K562 (cell line): Measurements from ENCODE around the gene TPD52L2. TPM values are rescaled to one million over a fixed set of nuclear protein-coding genes. Genes with fewer than 3 reads are reported as not detected.

Experiments used
- ATAC-seq: fragments of 200-7000 bp; cut with Tn5 transposase; 3 replicates; pipeline ENCODE4 v1.9.1; 2020; ENCODE audit warnings: moderate library complexity
- BruUV-seq: library from RNA; stranded (reverse); fragments of 400-500 nt; replicated peaks from 2 replicates; lab custom pipeline; 2021; lab: Mats Ljungman, UMichigan
- CTCF ChIA-PET: fragments of 300-600 bp; formaldehyde crosslinking; extraction: SDS; loops from one replicate; lab custom pipeline; 2021; ENCODE audit warnings: low intra/inter-chr PET ratio; lab: Yijun Ruan, JAX
- POLR2A ChIA-PET: fragments of 300-600, 350-650 bp; sonication (Branson Sonifier 250); formaldehyde crosslinking; extraction: SDS; loops from one replicate; lab custom pipeline; 2021; ENCODE audit warnings: antibody characterized with exemption, inconsistent platforms; lab: Yijun Ruan, JAX
- DNase-seq, 4 experiments: peaks; one replicate each; pipeline versions ENCODE4 v3.0.0 to v3.0.0-alpha.2; 2011 to 2018; ENCODE audit warnings: low spot score in 3 of 4, mixed read lengths in 3 of 4; ENCODE audit errors: extremely low read depth in 1 of 4
- FAIRE-seq: peaks from 2 replicates; lab custom pipeline; 2011; peaks lifted over from hg19 to GRCh38; lab: Jason Lieb, UNC
- H2AFZ ChIP-seq: 2 replicates; pipeline ENCODE4 v1.6.0; 2011; ENCODE audit warnings: low read depth, low read length, control low read depth, inconsistent platforms
- H3K27ac ChIP-seq: fragments of 200-600 bp; 3 replicates; pipeline ENCODE4 v1.8.0; 2011; ENCODE audit warnings: low read depth, mild to moderate bottlenecking, control low read depth, inconsistent platforms, low read length, moderate library complexity, mixed read lengths; ENCODE audit errors: extremely low read depth
- H3K27me3 ChIP-seq, 2 experiments: fragments of 300-600 bp in 1 of 2; 2 replicates in 1 of 2; 3 replicates in 1 of 2; pipeline versions ENCODE4 v1.6.0 to v1.8.0; 2011; ENCODE audit warnings: inconsistent platforms in 2 of 2, low read length in 2 of 2, mild to moderate bottlenecking in 1 of 2, mixed read lengths in 1 of 2, moderate library complexity in 1 of 2; ENCODE audit not compliant: control insufficient read depth in 2 of 2, insufficient read depth in 2 of 2
- H3K36me3 ChIP-seq: fragments of 300-600 bp; 3 replicates; pipeline ENCODE4 v1.8.0; 2011; ENCODE audit warnings: mild to moderate bottlenecking, low read length, inconsistent platforms; ENCODE audit not compliant: control insufficient read depth, insufficient read depth
- H3K4me1 ChIP-seq, 2 experiments: fragments of 200-600 bp in 1 of 2; replicated peaks in 1 of 2; 2 replicates in 1 of 2; 3 replicates in 1 of 2; pipeline versions ENCODE4 v1.5.1 to v1.8.0; 2011; ENCODE audit warnings: inconsistent platforms in 2 of 2, low read length in 2 of 2, mild to moderate bottlenecking in 1 of 2, mixed read lengths in 1 of 2, moderate library complexity in 1 of 2; ENCODE audit not compliant: control insufficient read depth in 2 of 2, insufficient read depth in 2 of 2
- H3K4me2 ChIP-seq: 2 replicates; pipeline ENCODE4 v1.6.1; 2011; ENCODE audit warnings: low read length, control low read depth, inconsistent platforms, mixed read lengths; ENCODE audit not compliant: insufficient read depth
- H3K4me3 ChIP-seq: fragments of 200-600 bp; sonication (generic), shearing (Covaris generic); 2 replicates; pipeline ENCODE4 v1.5.1; 2016; ENCODE audit warnings: control low read depth, inconsistent platforms
- H3K79me2 ChIP-seq: fragments of 200-600 bp; 3 replicates; pipeline ENCODE4 v1.8.0; 2011; ENCODE audit warnings: low read length, inconsistent platforms; ENCODE audit not compliant: control insufficient read depth, insufficient read depth
- H3K9ac ChIP-seq, 2 experiments: 2 replicates each; pipeline versions ENCODE4 v1.6.0 to v1.6.1; 2011; ENCODE audit warnings: low read depth in 2 of 2, low read length in 2 of 2, control low read depth in 1 of 2, inconsistent platforms in 1 of 2, mild to moderate bottlenecking in 1 of 2, mixed read lengths in 1 of 2; ENCODE audit not compliant: insufficient read depth in 1 of 2
- H3K9me1 ChIP-seq: one replicate; pipeline ENCODE4 v1.6.0; 2011; ENCODE audit warnings: inconsistent platforms, mild to moderate bottlenecking, low read length, moderate library complexity; ENCODE audit not compliant: control insufficient read depth, insufficient read depth
- H3K9me3 ChIP-seq: replicated peaks from 2 replicates; pipeline ENCODE4 v1.5.1; 2011; ENCODE audit warnings: low read depth, low read length, inconsistent platforms; ENCODE audit not compliant: control insufficient read depth, insufficient read depth
- H4K20me1 ChIP-seq: replicated peaks from 2 replicates; pipeline ENCODE4 v1.6.1; 2011; ENCODE audit warnings: low read length, inconsistent platforms, mixed read lengths; ENCODE audit not compliant: control insufficient read depth, insufficient read depth
- MYC ChIP-seq, 2 experiments: fragments of 250-450 bp in 1 of 2; sonication (Bioruptor Pico) in 1 of 2; IDR thresholded peaks; 2 replicates each; pipeline versions ENCODE4 v1.5.1 to v1.6.1; 2012 to 2021; ENCODE audit warnings: low read depth in 2 of 2, borderline replicate concordance in 1 of 2, improper control_type of control experiment in 1 of 2, low read length in 1 of 2, mild to moderate bottlenecking in 1 of 2, moderate library complexity in 1 of 2
- SPI1 ChIP-seq: IDR thresholded peaks from 2 replicates; pipeline ENCODE4 v1.6.1; 2011; ENCODE audit warnings: low read depth, low read length, control low read depth, borderline replicate concordance
- TCF3 ChIP-seq: sonication (generic); formaldehyde crosslinking; IDR thresholded peaks from 2 replicates; pipeline ENCODE4 v1.4.0; 2020; ENCODE audit warnings: mild to moderate bottlenecking, missing genetic modification reagents
- WGBS: fragments of 100-300 bp; shearing (Covaris generic); methylation state at CpG from one replicate; pipeline ENCODE4 v1.1.6; 2016; ENCODE audit warnings: low coverage, mixed read lengths; ENCODE audit not compliant: insufficient coverage; ENCODE audit errors: missing lambda C conversion rate; 5-methylcytosine and 5-hydroxymethylcytosine counted together
- in situ Hi-C: fragments of 300-500 bp; cut with MboI; formaldehyde crosslinking; loops from 4 replicates; pipeline ENCODE4 v1.15.0; 2018; ENCODE audit warnings: inconsistent platforms, mixed read lengths
- intact Hi-C: fragments of 100-400 bp; cut with micrococcal nuclease; formaldehyde crosslinking; loops from 2 replicates; pipeline ENCODE4 v1.14.2; 2022
- polyA plus RNA-seq, 8 experiments: library from polyadenylated mRNA; depleted of rRNA in 4 of 8; stranded (reverse) in 5 of 8; unstranded in 3 of 8; fragments of >200 nt; fragmentation: Nextera tagmentation in 2 of 8; fragmentation: Illumina TruSeq in 1 of 8; extraction: Ambion mirVana in 2 of 8; extraction: Trizol in 1 of 8; gene quantifications; 2 replicates each; pipeline versions ENCODE4 v1.2.1 to v1.2.3, GENCODE V29; 2011 to 2014; ENCODE audit warnings: inconsistent platforms in 1 of 8, missing spikeins in 1 of 8
- total RNA-seq, 7 experiments: library from RNA; depleted of rRNA in 6 of 7; stranded (reverse); fragments of >200 nt in 6 of 7; fragmentation: Illumina TruSeq in 2 of 7; extraction: Trizol in 2 of 7; gene quantifications; 2 replicates each; pipeline versions ENCODE4 v1.2.1 to v1.2.3, GENCODE V29; 2011 to 2021; ENCODE audit warnings: low replicate concordance in 1 of 7
- TF ChIP-seq, protein P1 (sequence below): IDR thresholded peaks from 2 replicates; pipeline ENCODE4 v1.6.1; 2012; ENCODE audit warnings: low read depth, low read length, improper control_type of control experiment, borderline replicate concordance

TPD52L2 gene
- total and polyA plus RNA-seq, 9 of the 15 experiments (the other 6 are each of a cell fraction or from before 2014, with no cell fraction given) = 1.9 to 117 (median 74.6) TPM

DNA sequence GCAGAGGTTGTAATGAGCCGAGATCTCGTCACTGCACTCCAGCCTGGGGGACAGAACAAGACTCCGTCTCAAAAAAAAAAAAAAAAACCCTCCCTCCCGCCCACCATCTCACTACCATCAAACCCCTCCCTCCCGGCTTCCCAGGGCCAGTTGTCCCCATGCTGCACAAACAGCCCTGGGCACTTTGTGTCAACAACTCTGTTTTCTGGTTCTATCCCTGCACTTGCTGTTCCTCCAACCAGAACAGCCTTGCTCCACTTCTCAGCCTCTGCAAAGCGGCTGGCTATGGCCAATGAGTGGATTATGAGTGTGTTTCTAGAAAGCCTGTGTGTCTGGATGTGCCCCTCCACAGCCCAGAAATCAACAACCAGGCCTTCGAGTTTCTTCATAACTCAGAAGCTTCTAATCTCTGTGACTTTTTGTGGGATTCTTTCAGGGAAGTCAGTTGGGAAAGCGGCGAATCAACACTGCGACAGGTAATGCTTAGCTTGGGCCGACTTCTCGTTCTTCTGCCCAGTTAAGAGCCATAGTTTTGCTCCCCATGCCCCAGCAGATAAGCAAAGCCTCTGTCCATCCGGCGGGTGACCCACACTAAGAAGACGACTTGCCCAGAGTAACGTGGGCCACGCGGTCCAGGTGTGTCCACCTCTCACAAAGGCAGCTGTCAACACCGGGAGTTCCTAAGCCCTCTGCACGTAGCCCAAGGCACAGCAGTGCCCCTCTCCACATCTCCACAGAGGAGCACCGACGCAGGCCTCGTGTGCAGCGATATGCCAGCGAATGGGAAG, 39.5 kb upstream of the TPD52L2 start:
- H3K9ac ChIP-seq = no peak overlapping the region
- no peaks in the 10 kb centered on the region for H3K9me1 ChIP-seq
- DNase-seq (no peak), FAIRE-seq (no peak), ATAC-seq (no peak)
- ChIA-PET CTCF (no interaction called here), POLR2A (interaction anchor here (1.2 kb wide), 1 partner anchor 40 kb away, joined by 3 read pairs; the partner anchor contains the start of gene TPD52L2)
- H2AFZ ChIP-seq = no peak overlapping the region
- no TSS peak for BruUV-seq
- H3K36me3 ChIP-seq = no peaks in the 10 kb centered on the region
- 0 out of 2 replicates have a peak, but pooled peaks cover 10% of the 10 kb centered on the region for H4K20me1 ChIP-seq
- 47% methylated on average over 20 of the region's 25 CpGs for WGBS
- TF ChIP-seq TCF3 (CRISPR knock-in tag) = no peak
- TF ChIP-seq MYC (IDR thresholded peaks at IDR 0.05; ENCODE audit: low read depth, low read length) = no peak
- TF ChIP-seq MYC (CRISPR knock-in tag; IDR thresholded peaks at IDR 0.05; ENCODE audit: borderline replicate concordance, low read depth) = no peak
- no peak for TF ChIP-seq SPI1
- no peak overlapping the region for H3K4me2 ChIP-seq
- H3K4me3 ChIP-seq = no peak overlapping the region
- H3K9me3 ChIP-seq = no peaks in the 10 kb centered on the region
- no peak overlapping the region for H3K27ac ChIP-seq
- peaks cover 10 to 30% of the 10 kb centered on the region in 2 experiments for H3K4me1 ChIP-seq
- H3K27me3 ChIP-seq = peaks cover 12 to 28% of the 10 kb centered on the region in 2 experiments; a peak in 4 of 5 replicates
- no peaks in the 10 kb centered on the region for H3K79me2 ChIP-seq
- in situ Hi-C loops (no loop called here), intact Hi-C loops (no loop called here)

DNA sequence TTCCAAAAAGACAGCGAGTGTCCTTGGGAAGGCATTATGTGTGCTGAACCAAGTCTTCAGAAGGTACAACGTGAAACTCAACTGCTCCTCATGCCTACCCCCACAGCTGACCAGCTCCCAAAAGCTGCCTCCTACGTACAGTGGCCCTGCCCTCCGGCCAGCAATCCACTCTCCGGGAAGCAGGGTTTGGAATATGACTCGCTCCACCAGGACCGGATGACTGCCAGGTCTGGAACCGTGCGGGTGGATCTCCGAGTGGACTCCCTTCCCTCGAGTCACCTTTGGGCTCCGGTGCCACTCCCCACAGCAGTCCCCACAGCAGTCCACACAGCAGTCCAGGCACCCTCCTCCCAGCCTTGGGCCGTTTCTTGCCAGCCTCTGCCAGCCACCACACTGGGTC, 38.3 kb upstream of the TPD52L2 start:
- H3K9me3 ChIP-seq = no peaks in the 10 kb centered on the region
- H3K4me2 ChIP-seq = no peak overlapping the region
- ChIA-PET POLR2A (interaction anchor here (0.7 kb wide), 1 partner anchor 259 kb away, joined by 4 read pairs; no protein-coding TSS in a partner anchor), CTCF (no interaction called here)
- peaks cover 12 to 28% of the 10 kb centered on the region in 2 experiments; a peak in 4 of 5 replicates for H3K27me3 ChIP-seq
- H3K9ac ChIP-seq = no peak overlapping the region
- ATAC-seq (no peak), DNase-seq (no peak), FAIRE-seq (no peak)
- H4K20me1 ChIP-seq = 0 out of 2 replicates have a peak, but pooled peaks cover 10% of the 10 kb centered on the region
- H3K27ac ChIP-seq = no peak overlapping the region
- no peaks in the 10 kb centered on the region for H3K9me1 ChIP-seq
- no peak overlapping the region for H3K4me3 ChIP-seq
- BruUV-seq = no TSS peak
- H3K36me3 ChIP-seq = no peaks in the 10 kb centered on the region
- TF ChIP-seq, protein P1, sequence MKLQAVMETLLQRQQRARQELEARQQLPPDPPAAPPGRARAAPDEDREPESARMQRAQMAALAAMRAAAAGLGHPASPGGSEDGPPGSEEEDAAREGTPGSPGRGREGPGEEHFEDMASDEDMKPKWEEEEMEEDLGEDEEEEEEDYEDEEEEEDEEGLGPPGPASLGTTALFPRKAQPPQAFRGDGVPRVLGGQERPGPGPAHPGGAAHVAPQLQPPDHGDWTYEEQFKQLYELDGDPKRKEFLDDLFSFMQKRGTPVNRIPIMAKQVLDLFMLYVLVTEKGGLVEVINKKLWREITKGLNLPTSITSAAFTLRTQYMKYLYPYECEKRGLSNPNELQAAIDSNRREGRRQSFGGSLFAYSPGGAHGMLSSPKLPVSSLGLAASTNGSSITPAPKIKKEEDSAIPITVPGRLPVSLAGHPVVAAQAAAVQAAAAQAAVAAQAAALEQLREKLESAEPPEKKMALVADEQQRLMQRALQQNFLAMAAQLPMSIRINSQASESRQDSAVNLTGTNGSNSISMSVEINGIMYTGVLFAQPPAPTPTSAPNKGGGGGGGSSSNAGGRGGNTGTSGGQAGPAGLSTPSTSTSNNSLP = no peak
- WGBS = 38% methylated on average over 13 of the region's 13 CpGs
- peaks cover 9 to 36% of the 10 kb centered on the region in 2 experiments for H3K4me1 ChIP-seq
- H2AFZ ChIP-seq = no peak overlapping the region
- in situ Hi-C loops (no loop called here), intact Hi-C loops (no loop called here)
- H3K79me2 ChIP-seq = no peaks in the 10 kb centered on the region
